ENCODE measurements around the gene SLC16A12. TPM values are rescaled to one million over a fixed set of nuclear protein-coding genes. Genes with fewer than 3 reads are reported as not detected.

SLC16A12 gene
- total and polyA plus RNA-seq, 2 of the 8 experiments (the other 6 are each of a cell fraction or from before 2014, with no cell fraction given): 1.6 to 1.9 TPM

DNA sequence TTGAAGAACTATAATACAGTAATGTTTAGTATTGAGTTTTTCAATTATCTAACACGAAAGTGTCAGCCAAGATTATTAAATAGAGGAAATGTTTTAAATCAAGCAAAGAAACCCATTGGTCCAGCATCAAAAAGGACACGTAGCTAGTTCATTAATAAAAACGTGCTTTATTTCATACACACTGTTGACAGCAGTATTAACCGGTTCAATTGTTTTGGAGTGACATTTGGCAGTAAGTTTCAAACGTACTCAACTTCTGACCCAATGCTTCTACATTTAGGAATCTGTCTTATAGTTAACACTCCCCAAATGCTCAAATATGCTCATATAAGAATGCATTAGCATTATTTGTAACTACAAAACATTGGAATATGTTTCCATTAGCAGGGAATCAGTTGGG is 41.3 kb downstream of the SLC16A12 start:
- Histone ChIP-seq H3K9me3 (ENCODE audit: insufficient read depth in 2 of 2, low read depth in 1 of 2, low read length in 1 of 2) (no peaks in the 10 kb centered on the region), H3K27me3 (replicated peaks in 1 of 4; ENCODE audit: control insufficient read depth in 3 of 4, extremely low read depth in 1 of 4, insufficient read depth in 3 of 4, low read length in 3 of 4) (peaks cover 0 to 2% (median 0%) of the 10 kb centered on the region in 4 experiments; a peak in 1 of 7 replicates), H3K23ac (ENCODE audit: insufficient read length) (no peak overlapping the region), H3K36me3 (ENCODE audit: control insufficient read depth in 2 of 4, insufficient read depth in 4 of 4, low read length in 3 of 4) (no peaks in the 10 kb centered on the region), H3K4me3 (ENCODE audit: extremely low read depth in 1 of 4, insufficient read depth in 2 of 4, low read depth in 3 of 4, low read length in 4 of 4) (no peak overlapping the region), H3K4ac (replicated peaks; ENCODE audit: insufficient read length, low read depth, low read length) (no peak overlapping the region), H4K20me1 (replicated peaks in 1 of 2; ENCODE audit: control insufficient read depth in 1 of 2, insufficient read depth in 2 of 2, low read length in 2 of 2) (no peaks in the 10 kb centered on the region), H2BK15ac (ENCODE audit: low read length) (no peak overlapping the region), H3K14ac (ENCODE audit: insufficient read length) (no peak overlapping the region), H2BK20ac (ENCODE audit: low read length) (no peak overlapping the region), H3K4me1 (replicated peaks in 1 of 4; ENCODE audit: control insufficient read depth in 3 of 4, insufficient read depth in 4 of 4, low read length in 3 of 4) (peaks cover 0 to 10% (median 1%) of the 10 kb centered on the region in 4 experiments; a peak in 2 of 7 replicates), H3K79me2 (ENCODE audit: control insufficient read depth in 1 of 2, insufficient read depth in 2 of 2, low read length in 2 of 2) (no peaks in the 10 kb centered on the region), H3K56ac (replicated peaks; ENCODE audit: insufficient read length, low read depth, low read length) (no peak overlapping the region), H2BK12ac (ENCODE audit: low read depth, low read length) (no peak overlapping the region), H4K91ac (replicated peaks; ENCODE audit: insufficient read length, low read length) (no peak overlapping the region), H2AFZ (ENCODE audit: low read length) (no peak overlapping the region), H2BK5ac (ENCODE audit: low read depth, low read length) (no peak overlapping the region), H3K23me2 (ENCODE audit: low read depth, low read length) (no peaks in the 10 kb centered on the region), H4K5ac (ENCODE audit: insufficient read length, low read depth, low read length) (no peak overlapping the region), H3K79me1 (ENCODE audit: low read depth, low read length) (no peaks in the 10 kb centered on the region), H3K27ac (ENCODE audit: low read depth, low read length) (no peak overlapping the region), H3K4me2 (ENCODE audit: insufficient read depth in 1 of 2, low read depth in 2 of 2, low read length in 2 of 2) (no peak overlapping the region), H3K9ac (replicated peaks in 1 of 4; ENCODE audit: extremely low read depth in 1 of 4, low read depth in 3 of 4, low read length in 3 of 4) (no peak overlapping the region), H2BK120ac (replicated peaks; ENCODE audit: low read depth, low read length) (no peak overlapping the region), H4K8ac (ENCODE audit: extremely low read depth, insufficient read depth, low read length) (no peak overlapping the region), H3K18ac (ENCODE audit: extremely low read depth, low read length) (no peak overlapping the region), H2AK5ac (ENCODE audit: low read depth, low read length) (no peak overlapping the region)
- FAIRE-seq (no peak), DNase-seq (ENCODE audit: low read depth in 1 of 2, low spot score in 2 of 2) (no peak)
- CTCF ChIA-PET (ENCODE audit: partially characterized antibody): interaction anchor here (0.8 to 1.6 kb wide), 3 partner anchors 24 to 42 kb away, joined by 3 to 5 read pairs (median 5); partner anchors contain the start of gene SLC16A12
- WGBS, 2 experiments (ENCODE audit: extremely low coverage in 1 of 2, insufficient coverage in 1 of 2, insufficient read length in 1 of 2, insufficient replicate concordance in 2 of 2, low coverage in 1 of 2, low lambda C conversion rate in 2 of 2, missing lambda C conversion rate in 1 of 2): 90% methylated on average over 5 of the region's 5 CpGs; no CpG with 5 or more reads in 1 of the 2 experiments
- POLR2A ChIA-PET (ENCODE audit: partially characterized antibody): no interaction called here
- TF ChIP-seq SIX5 (IDR thresholded peaks at IDR 0.05; ENCODE audit: low read depth, low read length) (no peak), GTF2F1 (IDR thresholded peaks at IDR 0.05; ENCODE audit: borderline replicate concordance, low read depth, low read length) (no peak), BACH1 (IDR thresholded peaks at IDR 0.05; ENCODE audit: low read length) (no peak), EZH2 (IDR thresholded peaks at IDR 0.05; ENCODE audit: low read depth, low read length, severe bottlenecking) (no peak), SRF (IDR thresholded peaks at IDR 0.05; ENCODE audit: low read depth, low read length) (no peak), POLR2AphosphoS5 (IDR thresholded peaks at IDR 0.05; ENCODE audit: low read depth, low read length) (no peak), EGR1 (IDR thresholded peaks at IDR 0.05; ENCODE audit: borderline replicate concordance, low read depth, low read length) (no peak), NANOG (IDR thresholded peaks at IDR 0.05; ENCODE audit: insufficient read depth, low read depth, low read length, poor library complexity, severe bottlenecking) (no peak), KDM4A (IDR thresholded peaks at IDR 0.05; ENCODE audit: low read depth, low read length, severe bottlenecking) (no peak), SAP30 (IDR thresholded peaks at IDR 0.05; ENCODE audit: insufficient read depth, insufficient replicate concordance, low read length) (no peak), HDAC6 (IDR thresholded peaks at IDR 0.05; ENCODE audit: low read depth, low read length) (no peak), YY1 (IDR thresholded peaks at IDR 0.05; ENCODE audit: low read depth, low read length) (no peak), KDM1A (IDR thresholded peaks at IDR 0.05; ENCODE audit: borderline replicate concordance, low read length) (no peak), CREB1 (IDR thresholded peaks at IDR 0.05) (no peak), BCL11A (IDR thresholded peaks at IDR 0.05; ENCODE audit: low read depth in 2 of 2, low read length in 2 of 2) (no peak), TAF1 (IDR thresholded peaks at IDR 0.05; ENCODE audit: low read depth, low read length) (no peak)

Measured in H1 (cell line).